Measurements from ENCODE around the gene RASSF8. TPM values are rescaled to one million over a fixed set of nuclear protein-coding genes. Genes with fewer than 3 reads are reported as not detected.

RASSF8 gene
- total RNA-seq, 1 experiment from 2014 or later: 51.2 TPM

DNA sequence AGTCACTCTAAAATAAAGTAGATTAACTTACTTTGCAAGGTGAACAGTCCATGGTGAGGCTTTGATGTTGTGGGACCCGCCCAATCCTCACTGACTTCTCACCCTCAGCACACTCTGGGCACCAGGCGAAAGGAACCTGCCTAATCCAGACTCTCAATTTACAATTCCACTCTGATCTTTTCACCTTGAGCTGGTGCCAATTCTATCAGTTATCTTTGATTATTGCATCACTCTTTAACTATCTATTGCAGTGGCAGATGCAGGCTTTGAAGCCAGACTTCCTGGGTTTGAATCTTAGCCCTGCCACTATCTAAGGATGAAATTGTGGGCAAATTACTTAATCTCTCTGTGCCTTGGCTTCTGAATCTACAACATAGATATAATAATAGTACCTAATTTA is 18.9 kb upstream of the RASSF8 start:
- BruUV-seq (replicated peaks): no TSS peak
- Histone ChIP-seq H3F3A (ENCODE audit: low read length, unreplicated experiment) (no peaks in the 10 kb centered on the region), H3K4me3 (ENCODE audit: low read length) (no peak overlapping the region), H3K9me3 (ENCODE audit: low read length) (no peaks in the 10 kb centered on the region), H3K27me3 (ENCODE audit: low read length) (no peaks in the 10 kb centered on the region), H4K20me1 (ENCODE audit: low read length) (no peaks in the 10 kb centered on the region), H3K79me2 (ENCODE audit: low read length) (no peaks in the 10 kb centered on the region), H3K9ac (ENCODE audit: low read length) (no peak overlapping the region), H2AFZ (ENCODE audit: low read length) (no peak overlapping the region), H3K27ac (ENCODE audit: low read length) (no peak overlapping the region), H3K9me2 (replicated peaks; ENCODE audit: low read length) (no peaks in the 10 kb centered on the region), H3K36me3 (ENCODE audit: low read depth, low read length) (no peaks in the 10 kb centered on the region), H3K4me2 (ENCODE audit: low read length) (no peak overlapping the region), H3K4me1 (ENCODE audit: insufficient read depth, low read length) (no peaks in the 10 kb centered on the region)
- DNase-seq: no peak
- TF ChIP-seq EZH2 (IDR thresholded peaks at IDR 0.05; ENCODE audit: low read length, unreplicated experiment): no peak
- TF ChIP-seq, protein P1, sequence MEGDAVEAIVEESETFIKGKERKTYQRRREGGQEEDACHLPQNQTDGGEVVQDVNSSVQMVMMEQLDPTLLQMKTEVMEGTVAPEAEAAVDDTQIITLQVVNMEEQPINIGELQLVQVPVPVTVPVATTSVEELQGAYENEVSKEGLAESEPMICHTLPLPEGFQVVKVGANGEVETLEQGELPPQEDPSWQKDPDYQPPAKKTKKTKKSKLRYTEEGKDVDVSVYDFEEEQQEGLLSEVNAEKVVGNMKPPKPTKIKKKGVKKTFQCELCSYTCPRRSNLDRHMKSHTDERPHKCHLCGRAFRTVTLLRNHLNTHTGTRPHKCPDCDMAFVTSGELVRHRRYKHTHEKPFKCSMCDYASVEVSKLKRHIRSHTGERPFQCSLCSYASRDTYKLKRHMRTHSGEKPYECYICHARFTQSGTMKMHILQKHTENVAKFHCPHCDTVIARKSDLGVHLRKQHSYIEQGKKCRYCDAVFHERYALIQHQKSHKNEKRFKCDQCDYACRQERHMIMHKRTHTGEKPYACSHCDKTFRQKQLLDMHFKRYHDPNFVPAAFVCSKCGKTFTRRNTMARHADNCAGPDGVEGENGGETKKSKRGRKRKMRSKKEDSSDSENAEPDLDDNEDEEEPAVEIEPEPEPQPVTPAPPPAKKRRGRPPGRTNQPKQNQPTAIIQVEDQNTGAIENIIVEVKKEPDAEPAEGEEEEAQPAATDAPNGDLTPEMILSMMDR (conservative IDR thresholded peaks at IDR 0.05; ENCODE audit: low read depth, low read length): no peak
- no peak for TF ChIP-seq EZH2phosphoT487 (IDR thresholded peaks at IDR 0.05; ENCODE audit: borderline replicate concordance, low read length)
- ChIA-PET CTCF (no interaction called here), POLR2A (ENCODE audit: unreplicated experiment) (no interaction called here)
- no peak for ATAC-seq
- intact Hi-C loops (cut with micrococcal nuclease): no loop called here

DNA sequence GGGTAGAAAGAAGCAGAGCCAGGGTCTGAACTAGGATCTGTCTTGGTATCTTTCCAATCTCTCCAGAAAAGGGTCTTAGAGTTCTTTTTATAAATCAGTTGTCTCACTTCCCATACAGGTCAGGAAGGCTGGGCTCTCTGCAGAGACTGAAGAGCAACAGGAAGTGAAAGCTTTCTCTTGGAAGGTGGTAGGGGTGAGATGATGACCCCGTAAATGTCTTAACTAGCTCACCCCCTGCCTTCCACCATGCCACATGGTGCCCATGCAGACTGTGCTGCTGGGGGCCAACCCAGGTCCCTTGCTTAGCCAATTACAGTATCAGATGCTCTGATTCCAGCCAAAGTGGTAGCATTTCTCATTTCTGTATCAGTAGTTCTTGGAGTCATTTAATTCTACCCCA is 17.6 kb upstream of the RASSF8 start:
- H3F3A ChIP-seq (ENCODE audit: low read length, unreplicated experiment): no peaks in the 10 kb centered on the region
- H2AFZ ChIP-seq (ENCODE audit: low read length): no peak overlapping the region
- no peaks in the 10 kb centered on the region for H3K9me2 ChIP-seq (replicated peaks; ENCODE audit: low read length)
- H3K36me3 ChIP-seq (ENCODE audit: low read depth, low read length): no peaks in the 10 kb centered on the region
- no peaks in the 10 kb centered on the region for H3K4me1 ChIP-seq (ENCODE audit: insufficient read depth, low read length)
- H3K9me3 ChIP-seq (ENCODE audit: low read length): no peaks in the 10 kb centered on the region
- DNase-seq (no peak), ATAC-seq (no peak)
- POLR2A ChIA-PET (ENCODE audit: unreplicated experiment): no interaction called here
- H3K4me2 ChIP-seq (ENCODE audit: low read length): no peak overlapping the region
- intact Hi-C loops (cut with micrococcal nuclease): no loop called here
- no peak overlapping the region for H3K9ac ChIP-seq (ENCODE audit: low read length)
- TF ChIP-seq EZH2phosphoT487 (IDR thresholded peaks at IDR 0.05; ENCODE audit: borderline replicate concordance, low read length) (no peak), EZH2 (IDR thresholded peaks at IDR 0.05; ENCODE audit: low read length, unreplicated experiment) (no peak)
- TF ChIP-seq, protein P1 (conservative IDR thresholded peaks at IDR 0.05; ENCODE audit: low read depth, low read length): no peak
- no peaks in the 10 kb centered on the region for H4K20me1 ChIP-seq (ENCODE audit: low read length)
- no peaks in the 10 kb centered on the region for H3K79me2 ChIP-seq (ENCODE audit: low read length)
- CTCF ChIA-PET: no interaction called here
- no peak overlapping the region for H3K27ac ChIP-seq (ENCODE audit: low read length)
- H3K4me3 ChIP-seq (ENCODE audit: low read length): no peak overlapping the region
- no peaks in the 10 kb centered on the region for H3K27me3 ChIP-seq (ENCODE audit: low read length)
- no TSS peak for BruUV-seq (replicated peaks)

GRCh38 chr12:25942709-25943108 is 15.8 kb upstream of the RASSF8 start:
- Histone ChIP-seq H3K79me2 (ENCODE audit: low read length) (no peaks in the 10 kb centered on the region), H3K4me3 (ENCODE audit: low read length) (no peak overlapping the region), H3F3A (ENCODE audit: low read length, unreplicated experiment) (no peaks in the 10 kb centered on the region), H2AFZ (ENCODE audit: low read length) (no peak overlapping the region), H3K4me2 (ENCODE audit: low read length) (no peak overlapping the region), H3K9me3 (ENCODE audit: low read length) (no peaks in the 10 kb centered on the region), H4K20me1 (ENCODE audit: low read length) (no peaks in the 10 kb centered on the region), H3K36me3 (ENCODE audit: low read depth, low read length) (no peaks in the 10 kb centered on the region), H3K9me2 (replicated peaks; ENCODE audit: low read length) (no peaks in the 10 kb centered on the region), H3K9ac (ENCODE audit: low read length) (no peak overlapping the region), H3K27me3 (ENCODE audit: low read length) (no peaks in the 10 kb centered on the region), H3K27ac (ENCODE audit: low read length) (no peak overlapping the region), H3K4me1 (ENCODE audit: insufficient read depth, low read length) (no peaks in the 10 kb centered on the region)
- ChIA-PET CTCF (no interaction called here), POLR2A (ENCODE audit: unreplicated experiment) (interaction anchor here (0.9 kb wide), 1 partner anchor 14 kb away, joined by 7 read pairs; no protein-coding TSS in a partner anchor)
- intact Hi-C loops (cut with micrococcal nuclease): no loop called here
- no peak for TF ChIP-seq EZH2 (IDR thresholded peaks at IDR 0.05; ENCODE audit: low read length, unreplicated experiment)
- TF ChIP-seq EZH2phosphoT487 (IDR thresholded peaks at IDR 0.05; ENCODE audit: borderline replicate concordance, low read length): no peak
- TF ChIP-seq, protein P1 (conservative IDR thresholded peaks at IDR 0.05; ENCODE audit: low read depth, low read length): no peak
- ATAC-seq (no peak), DNase-seq (no peak)
- no TSS peak for BruUV-seq (replicated peaks)
